H1 (cell line): Measurements from ENCODE around the gene TBC1D30. TPM values are rescaled to one million over a fixed set of nuclear protein-coding genes. Genes with fewer than 3 reads are reported as not detected.

Experiments used
- CTCF ChIA-PET: fragments of 300-600 bp; sonication (Branson Sonifier 250); formaldehyde crosslinking; loops from one replicate; lab custom pipeline; 2021; ENCODE audit not compliant: partially characterized antibody; lab: Charles Lee
- POLR2A ChIA-PET: fragments of 300-600 bp; sonication (Branson Sonifier 250); formaldehyde crosslinking; loops from one replicate; lab custom pipeline; 2021; ENCODE audit warnings: inconsistent platforms; ENCODE audit not compliant: partially characterized antibody; lab: Charles Lee
- DNase-seq, 2 experiments: peaks; one replicate each; pipeline versions ENCODE4 v3.0.0 to v3.0.0-alpha.2; 2010 to 2022; ENCODE audit warnings: low spot score in 2 of 2, low read depth in 1 of 2, mixed read lengths in 1 of 2
- FAIRE-seq: peaks from 2 replicates; lab custom pipeline; 2011; peaks lifted over from hg19 to GRCh38; lab: Jason Lieb, UNC
- H2AFZ ChIP-seq: 2 replicates; pipeline ENCODE4 v1.8.1; 2012; ENCODE audit warnings: low read length, inconsistent platforms
- H2AK5ac ChIP-seq: 2 replicates; pipeline ENCODE4 v1.6.1; 2013; ENCODE audit warnings: low read depth, low read length
- H2BK120ac ChIP-seq: replicated peaks from 2 replicates; pipeline ENCODE3; 2013; ENCODE audit warnings: low read depth, low read length, inconsistent platforms
- H2BK12ac ChIP-seq: 2 replicates; pipeline ENCODE4 v1.6.1; 2013; ENCODE audit warnings: low read depth, low read length
- H2BK15ac ChIP-seq: 2 replicates; pipeline ENCODE4 v1.6.1; 2013; ENCODE audit warnings: low read length
- H2BK20ac ChIP-seq: 2 replicates; pipeline ENCODE4 v1.6.1; 2013; ENCODE audit warnings: low read length
- H2BK5ac ChIP-seq: 2 replicates; pipeline ENCODE4 v1.6.1; 2013; ENCODE audit warnings: low read depth, low read length
- H3K14ac ChIP-seq: 2 replicates; pipeline ENCODE4 v1.6.1; 2013; ENCODE audit warnings: inconsistent platforms; ENCODE audit not compliant: insufficient read length
- H3K18ac ChIP-seq: 2 replicates; pipeline ENCODE4 v1.6.1; 2013; ENCODE audit warnings: low read length; ENCODE audit errors: extremely low read depth
- H3K23ac ChIP-seq: 2 replicates; pipeline ENCODE4 v1.6.1; 2013; ENCODE audit warnings: inconsistent platforms; ENCODE audit not compliant: insufficient read length
- H3K23me2 ChIP-seq: 2 replicates; pipeline ENCODE4 v1.6.1; 2013; ENCODE audit warnings: low read depth, low read length
- H3K27ac ChIP-seq: 2 replicates; pipeline ENCODE4 v1.6.1; 2011; ENCODE audit warnings: low read depth, low read length, inconsistent platforms
- H3K27me3 ChIP-seq, 4 experiments: replicated peaks in 1 of 4; 1 replicate in 1 of 4; 2 replicates in 3 of 4; pipeline versions ENCODE4 v1.6.1 to v1.8.1; 2011 to 2013; ENCODE audit warnings: low read length in 3 of 4, mild to moderate bottlenecking in 3 of 4, inconsistent platforms in 2 of 4, mixed read lengths in 2 of 4, moderate library complexity in 1 of 4; ENCODE audit not compliant: control insufficient read depth in 3 of 4, insufficient read depth in 3 of 4; ENCODE audit errors: extremely low read depth in 1 of 4
- H3K36me3 ChIP-seq, 4 experiments: 2 replicates each; pipeline versions ENCODE4 v1.6.1 to v1.8.1; 2011 to 2013; ENCODE audit warnings: mild to moderate bottlenecking in 4 of 4, low read length in 3 of 4, moderate library complexity in 2 of 4, control low read depth in 1 of 4, inconsistent platforms in 1 of 4; ENCODE audit not compliant: insufficient read depth in 4 of 4, control insufficient read depth in 2 of 4
- H3K4ac ChIP-seq: replicated peaks from 2 replicates; pipeline ENCODE3; 2013; ENCODE audit warnings: low read length, low read depth, mixed read lengths, inconsistent platforms; ENCODE audit not compliant: insufficient read length
- H3K4me1 ChIP-seq, 4 experiments: replicated peaks in 1 of 4; 1 replicate in 1 of 4; 2 replicates in 3 of 4; pipeline versions ENCODE4 v1.6.1 to v1.8.1; 2011 to 2013; ENCODE audit warnings: low read length in 3 of 4, inconsistent platforms in 2 of 4, mixed read lengths in 1 of 4; ENCODE audit not compliant: insufficient read depth in 4 of 4, control insufficient read depth in 3 of 4
- H3K4me2 ChIP-seq, 2 experiments: 2 replicates each; pipeline versions ENCODE4 v1.6.1 to v1.8.1; 2011 to 2013; ENCODE audit warnings: low read depth in 2 of 2, low read length in 2 of 2, control low read depth in 1 of 2, inconsistent platforms in 1 of 2, mild to moderate bottlenecking in 1 of 2; ENCODE audit not compliant: insufficient read depth in 1 of 2
- H3K4me3 ChIP-seq, 4 experiments: fragments of 200-600, 300-600 bp in 1 of 4; sonication (generic), shearing (Covaris generic), sonication (Bioruptor Twin) in 1 of 4; 2 replicates each; pipeline versions ENCODE4 v1.5.1 to v1.8.1; 2011 to 2016; ENCODE audit warnings: low read length in 4 of 4, low read depth in 3 of 4, control low read depth in 2 of 4, inconsistent platforms in 2 of 4, mild to moderate bottlenecking in 2 of 4, mixed read lengths in 1 of 4, moderate library complexity in 1 of 4; ENCODE audit not compliant: insufficient read depth in 2 of 4; ENCODE audit errors: extremely low read depth in 1 of 4
- H3K56ac ChIP-seq: replicated peaks from 2 replicates; pipeline ENCODE3; 2013; ENCODE audit warnings: low read depth, mild to moderate bottlenecking, mixed read lengths, low read length, inconsistent platforms; ENCODE audit not compliant: insufficient read length
- H3K79me1 ChIP-seq: 2 replicates; pipeline ENCODE4 v1.6.1; 2013; ENCODE audit warnings: low read depth, low read length, control low read depth
- H3K79me2 ChIP-seq, 2 experiments: 2 replicates each; pipeline versions ENCODE4 v1.6.1 to v1.8.1; 2012 to 2013; ENCODE audit warnings: low read length in 2 of 2, mild to moderate bottlenecking in 2 of 2, inconsistent platforms in 1 of 2; ENCODE audit not compliant: insufficient read depth in 2 of 2, control insufficient read depth in 1 of 2
- H3K9ac ChIP-seq, 4 experiments: replicated peaks in 1 of 4; 1 replicate in 1 of 4; 2 replicates in 3 of 4; pipeline versions ENCODE4 v1.6.1 to v1.8.1; 2011 to 2013; ENCODE audit warnings: low read depth in 3 of 4, low read length in 3 of 4, control low read depth in 2 of 4, mild to moderate bottlenecking in 2 of 4, moderate library complexity in 2 of 4, inconsistent platforms in 1 of 4; ENCODE audit errors: extremely low read depth in 1 of 4
- H3K9me3 ChIP-seq, 2 experiments: 2 replicates each; pipeline versions ENCODE4 v1.6.1 to v1.8.1; 2012 to 2013; ENCODE audit warnings: mild to moderate bottlenecking in 2 of 2, moderate library complexity in 2 of 2, control low read depth in 1 of 2, inconsistent platforms in 1 of 2, low read depth in 1 of 2, low read length in 1 of 2, mixed read lengths in 1 of 2; ENCODE audit not compliant: insufficient read depth in 2 of 2
- H4K20me1 ChIP-seq, 2 experiments: replicated peaks in 1 of 2; 2 replicates each; pipeline versions ENCODE3 to v1.8.1; 2011 to 2013; ENCODE audit warnings: inconsistent platforms in 2 of 2, low read length in 2 of 2, mild to moderate bottlenecking in 1 of 2; ENCODE audit not compliant: insufficient read depth in 2 of 2, control insufficient read depth in 1 of 2
- H4K5ac ChIP-seq: 2 replicates; pipeline ENCODE4 v1.6.1; 2013; ENCODE audit warnings: low read length, low read depth, mixed read lengths, inconsistent platforms; ENCODE audit not compliant: insufficient read length
- H4K8ac ChIP-seq: 2 replicates; pipeline ENCODE4 v1.8.0; 2013; ENCODE audit warnings: mild to moderate bottlenecking, moderate library complexity, low read length, inconsistent platforms; ENCODE audit not compliant: insufficient read depth; ENCODE audit errors: extremely low read depth
- H4K91ac ChIP-seq: replicated peaks from 2 replicates; pipeline ENCODE3; 2013; ENCODE audit warnings: low read length, mixed read lengths, inconsistent platforms; ENCODE audit not compliant: insufficient read length
- BRCA1 ChIP-seq: IDR thresholded peaks from 2 replicates; pipeline ENCODE4 v1.6.1; 2012; ENCODE audit warnings: low read depth, low read length, improper control_type of control experiment
- CHD1 ChIP-seq: IDR thresholded peaks from 2 replicates; pipeline ENCODE4 v1.6.1; 2012; ENCODE audit warnings: low read depth, low read length, improper control_type of control experiment
- CTBP2 ChIP-seq: IDR thresholded peaks from 2 replicates; pipeline ENCODE4 v1.7.0; 2011; ENCODE audit warnings: borderline replicate concordance, mild to moderate bottlenecking, moderate library complexity, mixed read lengths, low read length; ENCODE audit not compliant: insufficient read depth, insufficient read length
- EZH2 ChIP-seq: fragments of 200-600 bp; sonication (generic); IDR thresholded peaks from 2 replicates; pipeline ENCODE4 v1.7.1; 2012; ENCODE audit warnings: low read depth, mild to moderate bottlenecking, moderate library complexity, low read length, inconsistent platforms; ENCODE audit not compliant: severe bottlenecking
- GABPA ChIP-seq: IDR thresholded peaks from 2 replicates; pipeline ENCODE4 v1.6.1; 2011; ENCODE audit warnings: mild to moderate bottlenecking, low read length, moderate library complexity, borderline replicate concordance; ENCODE audit not compliant: insufficient read depth
- KDM4A ChIP-seq: IDR thresholded peaks from one replicate; pipeline ENCODE4 v1.7.1; 2012; ENCODE audit warnings: low read depth, mild to moderate bottlenecking, moderate library complexity, low read length, inconsistent platforms; ENCODE audit not compliant: severe bottlenecking
- PHF8 ChIP-seq: fragments of 200-600 bp; sonication (generic); conservative IDR thresholded peaks from 2 replicates; pipeline ENCODE4 v1.7.1; 2012; ENCODE audit warnings: low read depth, mild to moderate bottlenecking, inconsistent platforms, low read length, moderate library complexity
- RBBP5 ChIP-seq: IDR thresholded peaks from 2 replicates; pipeline ENCODE4 v1.7.1; 2012; ENCODE audit warnings: low read depth, mild to moderate bottlenecking, inconsistent platforms, low read length, moderate library complexity, borderline replicate concordance
- RFX5 ChIP-seq: IDR thresholded peaks from 2 replicates; pipeline ENCODE4 v1.6.1; 2011; ENCODE audit warnings: low read depth, low read length, improper control_type of control experiment, borderline replicate concordance
- RNF2 ChIP-seq: fragments of 200-900, 300-1000 bp; sonication (generic); IDR thresholded peaks from 2 replicates; pipeline ENCODE4 v1.7.1; 2016; ENCODE audit warnings: borderline replicate concordance, low read depth, mild to moderate bottlenecking, antibody characterized with exemption, low read length; ENCODE audit not compliant: poor library complexity, severe bottlenecking; ENCODE audit errors: missing control alignments
- TBP ChIP-seq: IDR thresholded peaks from 2 replicates; pipeline ENCODE4 v1.6.1; 2011; ENCODE audit warnings: low read depth, low read length, improper control_type of control experiment
- ZNF274 ChIP-seq: IDR thresholded peaks from 2 replicates; pipeline ENCODE4 v1.7.0; 2012; ENCODE audit warnings: low read length, borderline replicate concordance; ENCODE audit errors: extremely low read depth
- WGBS, 2 experiments: shearing (Covaris generic) in 1 of 2; methylation state at CpG; one replicate each; pipeline versions ENCODE4 v1.1.6 to v1.1.7; 2013 to 2015; ENCODE audit warnings: low lambda C conversion rate in 2 of 2, mixed read lengths in 2 of 2, inconsistent platforms in 1 of 2, low coverage in 1 of 2, missing lambda C conversion rate in 1 of 2; ENCODE audit not compliant: insufficient replicate concordance in 2 of 2, insufficient coverage in 1 of 2, insufficient read length in 1 of 2; ENCODE audit errors: extremely low coverage in 1 of 2, missing lambda C conversion rate in 1 of 2; 5-methylcytosine and 5-hydroxymethylcytosine counted together
- polyA plus RNA-seq, 7 experiments: library from polyadenylated mRNA; depleted of rRNA in 3 of 7; stranded (reverse) in 5 of 7; unstranded in 2 of 7; fragments of >200 nt in 5 of 7; fragments of 200-250 nt in 2 of 7; gene quantifications; 1 replicate in 5 of 7; 2 replicates in 1 of 7; 4 replicates in 1 of 7; pipeline versions ENCODE4 v1.2.1 to v1.2.3, GENCODE V29; 2011 to 2013; ENCODE audit warnings: missing spikeins in 2 of 7, mixed read lengths in 2 of 7
- total RNA-seq: library from RNA; stranded (reverse); fragmentation: NEBNext Ultra II Directional; extraction: Animal tissue kit (Norgen Biotek cat#: 25700); gene quantifications from 2 replicates; pipeline ENCODE4 v1.2.1, GENCODE V29; 2021
- TF ChIP-seq, protein P1 (sequence below): IDR thresholded peaks from 2 replicates; pipeline ENCODE4 v1.6.1; 2011; ENCODE audit warnings: low read depth, mild to moderate bottlenecking, low read length; ENCODE audit not compliant: insufficient read depth

The TBC1D30 gene
- total and polyA plus RNA-seq, 2 of the 8 experiments (the other 6 are each of a cell fraction or from before 2014, with no cell fraction given) = 2.8 to 5.5 TPM

GRCh38 chr12:64790166-64790565, 34.3 kb upstream of the TBC1D30 start:
- H4K20me1 ChIP-seq = no peaks in the 10 kb centered on the region
- no peak overlapping the region for H3K27ac ChIP-seq
- no peak overlapping the region for H3K4me2 ChIP-seq
- H3K27me3 ChIP-seq = no peaks in the 10 kb centered on the region
- no peak overlapping the region for H2AFZ ChIP-seq
- no peak overlapping the region for H2BK5ac ChIP-seq
- no peak overlapping the region for H4K5ac ChIP-seq
- no peak overlapping the region for H3K18ac ChIP-seq
- ChIA-PET CTCF (interaction anchor here (1.1 to 3.9 kb wide), 2 partner anchors 12 to 315 kb away, joined by 3 to 22 read pairs; no protein-coding TSS in a partner anchor), POLR2A (no interaction called here)
- no peaks in the 10 kb centered on the region for H3K9me3 ChIP-seq
- H3K9ac ChIP-seq = no peak overlapping the region
- H2BK12ac ChIP-seq = no peak overlapping the region
- no peaks in the 10 kb centered on the region for H3K79me2 ChIP-seq
- no peak overlapping the region for H3K56ac ChIP-seq
- DNase-seq = no peak
- no peaks in the 10 kb centered on the region for H3K79me1 ChIP-seq
- no peaks in the 10 kb centered on the region for H3K36me3 ChIP-seq
- H4K8ac ChIP-seq = no peak overlapping the region
- no peak overlapping the region for H4K91ac ChIP-seq
- no peak overlapping the region for H3K14ac ChIP-seq
- H2AK5ac ChIP-seq = no peak overlapping the region
- no peak overlapping the region for H2BK120ac ChIP-seq
- 92% methylated on average over 1 of the region's 1 CpG; no CpG with 5 or more reads in 1 of the 2 experiments for WGBS, 2 experiments
- no peak overlapping the region for H3K23ac ChIP-seq
- peaks cover 2% of the 10 kb centered on the region; the same call in 1 of the 2 replicates for H3K23me2 ChIP-seq
- H3K4me3 ChIP-seq = no peak overlapping the region
- no peak for FAIRE-seq
- no peak overlapping the region for H2BK15ac ChIP-seq
- TF ChIP-seq KDM4A (no peak), PHF8 (no peak), RFX5 (no peak), GABPA (no peak), RBBP5 (no peak), EZH2 (no peak), CHD1 (no peak), CTBP2 (no peak), RNF2 (no peak), BRCA1 (no peak), TBP (no peak), ZNF274 (no peak)
- TF ChIP-seq, protein P1, sequence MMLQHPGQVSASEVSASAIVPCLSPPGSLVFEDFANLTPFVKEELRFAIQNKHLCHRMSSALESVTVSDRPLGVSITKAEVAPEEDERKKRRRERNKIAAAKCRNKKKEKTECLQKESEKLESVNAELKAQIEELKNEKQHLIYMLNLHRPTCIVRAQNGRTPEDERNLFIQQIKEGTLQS = no peak
- no peak overlapping the region for H2BK20ac ChIP-seq
- peaks cover 0 to 5% (median 4%) of the 10 kb centered on the region in 4 experiments; a peak in 4 of 7 replicates for H3K4me1 ChIP-seq
- H3K4ac ChIP-seq = no peak overlapping the region
